Thoracic aorta (tissue), 2 donors: ENCODE results near the gene MT1HL1. TPM values are rescaled to one million over a fixed set of nuclear protein-coding genes. Genes with fewer than 3 reads are reported as not detected.
A peak's percentile ranks its signal among the peaks of the same experiment; 100 is the strongest.

ENCODE experiments used
- ATAC-seq: fragments of 150-250 bp; one replicate; pipeline ENCODE4 v1.8.0; 2017; ENCODE audit warnings: low read depth; ENCODE audit not compliant: insufficient number of reproducible peaks, low FRiP score
- DNase-seq: peaks from one replicate; pipeline ENCODE4 v3.0.0-alpha.2; 2020; ENCODE audit warnings: low spot score
- H3K27ac ChIP-seq, 2 donors: fragments of 200-600 bp; sonication (generic); 1 replicate in 1 of 2; 2 replicates in 1 of 2; pipeline ENCODE4 v1.5.1; 2016; ENCODE audit warnings: mild to moderate bottlenecking in 2 of 2, moderate library complexity in 2 of 2
- H3K27me3 ChIP-seq: fragments of 200-600 bp; sonication (generic); replicated peaks from 2 replicates; pipeline ENCODE4 v1.6.0; 2016; ENCODE audit warnings: mild to moderate bottlenecking; ENCODE audit not compliant: insufficient read depth
- H3K36me3 ChIP-seq: fragments of 200-600 bp; sonication (generic); one replicate; pipeline ENCODE4 v1.5.1; 2016
- H3K4me1 ChIP-seq, 2 donors: fragments of 200-600 bp; sonication (generic); 1 replicate in 1 of 2; 2 replicates in 1 of 2; pipeline versions ENCODE4 v1.5.1 to v1.6.0; 2016; ENCODE audit warnings: low read depth in 2 of 2, mild to moderate bottlenecking in 1 of 2; ENCODE audit not compliant: control insufficient read depth in 1 of 2
- H3K4me3 ChIP-seq: fragments of 200-600 bp; sonication (generic); 2 replicates; pipeline ENCODE4 v1.5.1; 2016; ENCODE audit warnings: mild to moderate bottlenecking
- H3K9me3 ChIP-seq: fragments of 200-600 bp; sonication (generic); 2 replicates; pipeline ENCODE4 v1.5.1; 2016
- total RNA-seq, 2 donors: library from RNA; depleted of rRNA; stranded (reverse); fragments of >200 nt; gene quantifications; one replicate each; pipeline versions ENCODE4 v1.1.0 to v1.2.3, GENCODE V29; 2016
- TF ChIP-seq, protein P1 (sequence below): fragments of 200-600 bp; sonication (generic); IDR thresholded peaks from one replicate; pipeline ENCODE4 v1.5.1; 2019; ENCODE audit warnings: antibody characterized with exemption

The MT1HL1 gene
- total RNA-seq, 2 donors from 2014 or later: not detected

DNA sequence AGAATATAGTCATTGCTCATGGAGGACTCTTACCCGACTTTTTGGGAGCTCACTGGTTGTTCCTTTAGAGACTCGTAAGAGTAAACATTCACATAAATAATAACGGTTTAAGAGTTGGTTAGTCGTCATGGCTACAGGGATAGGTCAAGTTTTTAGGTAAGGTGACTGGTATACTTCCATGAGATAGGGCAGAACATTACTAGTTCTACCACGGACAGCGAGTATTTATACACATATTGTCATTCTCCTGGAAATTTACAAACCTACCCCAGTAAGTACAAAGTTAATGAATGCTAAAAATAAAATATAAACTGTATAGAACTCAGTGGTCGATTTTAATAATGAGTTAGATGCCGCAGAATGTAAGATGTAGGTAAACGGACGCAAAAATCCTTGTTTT, 36.6 kb upstream of the MT1HL1 start:
- TF ChIP-seq, protein P1, sequence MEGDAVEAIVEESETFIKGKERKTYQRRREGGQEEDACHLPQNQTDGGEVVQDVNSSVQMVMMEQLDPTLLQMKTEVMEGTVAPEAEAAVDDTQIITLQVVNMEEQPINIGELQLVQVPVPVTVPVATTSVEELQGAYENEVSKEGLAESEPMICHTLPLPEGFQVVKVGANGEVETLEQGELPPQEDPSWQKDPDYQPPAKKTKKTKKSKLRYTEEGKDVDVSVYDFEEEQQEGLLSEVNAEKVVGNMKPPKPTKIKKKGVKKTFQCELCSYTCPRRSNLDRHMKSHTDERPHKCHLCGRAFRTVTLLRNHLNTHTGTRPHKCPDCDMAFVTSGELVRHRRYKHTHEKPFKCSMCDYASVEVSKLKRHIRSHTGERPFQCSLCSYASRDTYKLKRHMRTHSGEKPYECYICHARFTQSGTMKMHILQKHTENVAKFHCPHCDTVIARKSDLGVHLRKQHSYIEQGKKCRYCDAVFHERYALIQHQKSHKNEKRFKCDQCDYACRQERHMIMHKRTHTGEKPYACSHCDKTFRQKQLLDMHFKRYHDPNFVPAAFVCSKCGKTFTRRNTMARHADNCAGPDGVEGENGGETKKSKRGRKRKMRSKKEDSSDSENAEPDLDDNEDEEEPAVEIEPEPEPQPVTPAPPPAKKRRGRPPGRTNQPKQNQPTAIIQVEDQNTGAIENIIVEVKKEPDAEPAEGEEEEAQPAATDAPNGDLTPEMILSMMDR: no peak
- DNase-seq: no peak
- H3K9me3 ChIP-seq: no peaks in the 10 kb centered on the region
- H3K4me1 ChIP-seq: peaks cover 0 to 29% of the 10 kb centered on the region in 2 donors
- no peaks in the 10 kb centered on the region for H3K27me3 ChIP-seq
- H3K36me3 ChIP-seq: no peaks in the 10 kb centered on the region
- H3K27ac ChIP-seq: peak overlapping the region in 1 of 2 donors; percentile 1
- H3K4me3 ChIP-seq: no peak overlapping the region
- ATAC-seq: no peak

DNA sequence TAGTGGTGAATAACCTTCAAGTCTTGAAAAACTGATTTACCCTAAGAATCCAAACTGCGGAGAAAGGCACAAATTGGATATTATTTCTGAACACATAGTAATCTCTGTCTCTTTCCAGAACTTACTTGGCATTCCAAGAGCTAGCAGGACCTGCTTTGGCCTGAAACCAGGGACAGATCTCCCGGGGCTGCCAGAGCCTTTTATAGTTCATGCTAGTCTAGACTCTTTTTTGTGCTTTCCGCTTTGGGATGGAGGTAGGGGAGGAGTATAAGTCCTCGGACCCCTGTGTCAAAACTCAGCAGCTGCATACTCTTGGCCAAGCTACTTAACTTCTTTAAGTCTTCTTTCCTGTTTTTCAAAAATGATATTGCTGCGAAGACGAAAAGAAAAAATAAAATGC, 34.0 kb upstream of the MT1HL1 start:
- peak overlapping the region; percentile 55 to 57 for H3K27ac ChIP-seq
- TF ChIP-seq, protein P1: no peak
- ATAC-seq (no peak), DNase-seq (no peak)
- no peaks in the 10 kb centered on the region for H3K27me3 ChIP-seq
- H3K9me3 ChIP-seq: no peaks in the 10 kb centered on the region
- H3K36me3 ChIP-seq: no peaks in the 10 kb centered on the region
- H3K4me1 ChIP-seq: peaks cover 4 to 36% of the 10 kb centered on the region in 2 donors
- no peak overlapping the region for H3K4me3 ChIP-seq

DNA sequence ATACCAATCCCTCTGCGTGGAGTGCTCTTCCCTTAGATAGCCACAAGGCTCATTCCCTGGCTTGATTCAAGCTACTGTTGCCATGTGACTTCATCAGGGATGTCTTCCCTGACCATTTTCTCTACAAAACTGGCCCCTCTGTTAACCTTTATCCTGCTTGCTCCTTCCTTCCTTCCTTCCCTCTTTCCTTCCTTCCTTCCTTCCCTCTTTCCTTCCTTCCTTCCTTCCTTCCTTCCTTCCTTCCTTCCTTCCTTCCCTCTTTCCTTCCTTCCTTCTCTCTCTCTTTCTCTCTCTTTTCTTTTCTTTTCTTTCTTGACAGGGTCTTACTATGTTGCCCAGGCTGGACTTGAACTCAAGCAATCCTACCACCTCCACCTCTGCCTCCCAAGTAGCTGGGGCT, 31.5 kb upstream of the MT1HL1 start:
- Histone ChIP-seq H3K27me3 (no peaks in the 10 kb centered on the region), H3K27ac (peak overlapping the region in 1 of 2 donors; percentile 57), H3K4me1 (peaks cover 21 to 60% of the 10 kb centered on the region in 2 donors), H3K4me3 (no peak overlapping the region), H3K9me3 (no peaks in the 10 kb centered on the region), H3K36me3 (no peaks in the 10 kb centered on the region)
- ATAC-seq (no peak), DNase-seq (no peak)
- TF ChIP-seq, protein P1: no peak

DNA sequence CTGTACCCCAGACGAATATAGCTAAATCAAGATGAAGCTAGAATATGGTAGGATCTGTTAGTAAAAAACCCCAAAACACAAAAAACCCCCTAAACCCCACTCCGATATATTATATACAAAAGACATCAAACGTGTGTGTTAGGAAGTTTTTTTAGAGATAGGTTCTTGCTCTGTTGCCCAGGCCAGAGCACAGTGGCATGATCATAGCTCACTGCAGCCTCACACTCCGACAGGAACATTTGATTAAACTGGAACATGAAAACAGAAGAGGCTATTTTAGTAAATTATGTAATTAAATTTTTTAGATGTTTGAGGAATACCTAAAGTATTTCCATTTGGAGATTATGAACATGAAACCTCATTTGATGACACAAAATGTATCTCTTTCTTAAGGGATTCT, 29.6 kb upstream of the MT1HL1 start:
- no peaks in the 10 kb centered on the region for H3K36me3 ChIP-seq
- no peaks in the 10 kb centered on the region for H3K27me3 ChIP-seq
- H3K4me3 ChIP-seq: no peak overlapping the region
- peaks cover 21 to 71% of the 10 kb centered on the region in 2 donors for H3K4me1 ChIP-seq
- ATAC-seq: no peak
- TF ChIP-seq, protein P1: no peak
- DNase-seq: no peak
- H3K27ac ChIP-seq: peak overlapping the region; percentile 69 to 92
- no peaks in the 10 kb centered on the region for H3K9me3 ChIP-seq

- Histone ChIP-seq H3K9me3 (no peaks in the 10 kb centered on the region), H3K36me3 (no peaks in the 10 kb centered on the region), H3K27me3 (no peaks in the 10 kb centered on the region), H3K4me3 (no peak overlapping the region), H3K4me1 (peaks cover 21 to 64% of the 10 kb centered on the region in 2 donors), H3K27ac (peak overlapping the region; percentile 69 to 92)
- no peak for DNase-seq
- no peak for ATAC-seq
- TF ChIP-seq, protein P1: no peak
These were observed 28.8 kb upstream of the MT1HL1 start for GRCh38 chr1:237033061-237033460.
